HG03108 (cell line): ENCODE measurements around the gene IBTK.
A peak's percentile ranks its signal among the peaks of the same experiment; 100 is the strongest.
"Not testable (repeated sequence)": the region's sequence is repeated elsewhere in the genome, so short reads cannot be mapped to it uniquely, and the experiment has no call there.

ENCODE experiments used
- ATAC-seq: cut with Tn5 transposase; IDR thresholded peaks from one replicate; pipeline ENCODE4 v1.9.1; 2021; ENCODE audit warnings: moderate library complexity; ENCODE audit not compliant: unreplicated experiment

The IBTK gene

DNA sequence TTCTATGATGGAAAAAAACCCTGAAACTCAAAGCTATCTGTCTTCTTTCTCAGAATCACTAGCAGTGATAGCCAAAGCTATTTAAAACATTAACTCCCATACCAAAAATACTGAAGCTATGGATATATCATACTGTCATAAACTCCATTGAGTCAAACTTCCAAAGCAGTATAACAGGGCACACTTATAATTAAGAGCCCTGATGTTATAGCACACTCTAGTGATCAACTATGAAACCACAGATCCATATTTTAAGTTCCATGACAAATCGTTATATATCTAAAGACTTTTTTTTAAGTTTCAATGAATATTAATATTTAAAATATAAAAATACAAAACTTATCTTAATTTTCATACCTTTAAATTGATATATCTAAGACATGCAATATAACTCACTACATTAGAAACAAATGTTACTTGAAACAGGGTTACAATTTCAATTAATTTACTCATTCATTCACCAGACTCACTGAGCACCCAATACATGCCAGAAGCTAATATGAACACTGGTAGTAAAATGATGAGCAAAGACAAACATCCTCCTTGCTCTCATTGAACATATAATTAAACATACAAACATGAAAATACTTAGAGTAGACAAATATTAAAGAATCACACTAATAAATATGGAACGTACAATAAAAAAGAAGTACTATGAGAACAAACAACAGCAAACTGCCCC is 69.3 kb downstream of the IBTK start:
- ATAC-seq, result no peak

DNA sequence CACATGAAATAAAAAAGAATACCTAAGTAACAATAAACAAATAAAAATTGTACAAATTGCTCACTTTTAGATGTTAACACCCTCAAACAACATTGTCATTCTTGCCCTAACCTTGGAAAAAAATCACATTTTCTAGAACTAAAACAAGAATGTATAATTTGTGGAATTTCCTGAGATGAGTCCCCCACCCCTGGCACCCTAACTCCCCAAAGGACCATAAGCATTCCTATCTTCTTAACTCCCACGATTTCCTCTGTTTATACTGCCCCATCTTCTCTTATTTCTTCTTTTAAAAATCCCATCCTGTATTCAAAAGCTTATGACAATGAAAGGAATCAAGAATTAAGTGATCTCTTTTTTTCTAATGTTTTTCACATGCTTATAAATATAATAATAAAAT is 70.9 kb downstream of the IBTK start:
- ATAC-seq, result no peak

DNA sequence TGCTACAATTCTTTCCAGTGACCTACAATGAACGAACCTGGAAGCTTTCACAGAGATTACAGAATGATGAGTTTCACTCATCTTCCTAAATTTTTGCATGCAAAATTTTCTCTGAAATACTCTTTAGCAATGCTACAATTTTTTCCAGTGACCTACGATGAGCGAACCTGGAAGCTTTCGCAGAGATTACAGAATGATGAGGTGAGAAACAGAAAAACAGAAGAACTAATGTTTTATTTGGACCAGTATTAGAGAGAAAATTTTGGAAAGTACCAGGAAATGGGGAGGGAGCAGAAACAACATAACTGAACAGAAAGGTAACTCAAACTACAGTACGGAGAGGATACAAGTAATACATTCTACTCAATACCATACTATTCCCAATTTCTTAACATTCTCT is 75.0 kb downstream of the IBTK start:
- no peak for ATAC-seq

DNA sequence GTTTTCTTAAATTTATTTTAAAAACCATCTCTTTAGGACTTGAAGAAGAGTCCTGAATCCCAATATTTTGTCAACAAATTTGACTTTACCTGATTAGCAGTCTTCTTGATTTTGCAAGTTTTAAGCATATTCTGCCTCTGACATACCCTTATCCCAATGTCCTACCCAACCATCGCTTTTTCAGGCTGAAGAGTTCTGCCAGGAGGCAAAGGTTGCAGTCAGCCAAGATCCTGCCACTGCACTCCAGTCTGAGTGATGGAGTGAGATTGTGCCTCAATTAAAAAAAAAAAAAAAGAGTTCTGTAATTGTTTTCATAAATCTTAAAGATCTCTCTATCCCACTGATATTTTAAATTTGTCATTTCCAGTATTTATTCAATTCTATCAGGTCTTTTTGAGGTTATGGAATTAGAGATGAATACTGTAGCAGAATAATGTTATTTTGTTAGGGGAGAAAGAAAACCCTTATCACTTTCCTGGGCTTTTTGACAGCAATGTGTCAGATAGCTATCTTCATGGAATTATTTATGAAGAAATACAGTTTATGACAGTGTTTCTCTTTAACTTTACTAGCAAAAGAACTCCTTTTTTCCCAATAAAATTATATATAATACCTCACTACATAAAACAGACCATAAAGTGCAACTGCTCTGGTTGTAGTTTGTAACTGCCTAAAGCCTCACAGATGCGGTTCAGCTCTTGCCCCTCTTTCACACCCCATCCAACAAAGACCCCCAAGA is 78.2 kb downstream of the IBTK start:
- ATAC-seq, result no peak

DNA sequence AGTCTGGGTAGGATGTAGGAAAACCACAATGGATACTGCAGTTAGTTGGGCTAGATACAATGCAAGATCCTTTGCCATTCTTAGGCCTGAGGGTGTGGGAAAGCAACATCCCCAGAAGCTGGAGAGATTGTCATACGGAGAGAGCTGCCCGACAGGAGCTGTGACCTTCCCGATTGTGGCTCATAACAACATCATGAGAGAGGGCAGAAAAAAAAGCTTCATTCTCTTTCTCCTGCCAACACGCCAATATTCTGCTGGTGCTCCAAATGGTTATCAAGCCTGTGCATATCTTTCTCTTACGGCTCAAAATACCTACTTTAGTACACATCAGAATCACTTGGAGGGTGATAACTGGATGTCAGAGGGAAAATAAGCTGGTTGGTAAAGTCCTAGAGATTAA is 81.1 kb downstream of the IBTK start:
- no peak for ATAC-seq

DNA sequence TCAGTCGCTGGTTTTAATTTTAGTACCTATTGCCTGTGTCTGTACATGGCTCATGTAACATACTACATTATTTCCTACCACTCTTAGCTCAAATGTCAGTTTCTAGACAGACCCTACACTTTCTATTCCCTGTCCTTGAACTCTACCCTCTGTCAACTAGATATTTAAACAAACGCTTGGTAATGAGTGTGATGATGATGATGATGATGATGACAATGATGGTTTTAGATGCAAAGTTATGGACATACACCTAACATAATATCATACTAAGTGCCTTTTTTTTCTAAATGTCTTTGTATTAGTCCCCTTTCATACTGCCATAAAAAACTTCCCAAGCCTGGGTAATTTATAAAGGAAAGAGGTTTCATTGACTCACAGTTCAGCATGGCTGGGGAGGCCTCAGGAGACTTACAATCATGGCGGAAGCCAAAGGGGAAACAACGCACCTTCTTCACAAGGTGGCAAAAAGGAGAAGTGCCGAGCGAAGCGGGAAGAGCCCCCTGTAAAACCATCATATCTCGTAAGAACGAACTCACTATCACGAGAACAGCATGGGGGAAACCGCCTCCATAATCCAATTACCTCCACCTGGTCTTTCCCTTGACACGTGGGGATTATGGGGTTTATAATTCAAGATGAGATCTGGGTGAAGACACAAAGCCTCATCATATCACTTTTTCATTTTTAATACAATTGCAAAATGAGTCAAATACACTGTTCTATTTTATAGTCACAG is 87.1 kb downstream of the IBTK start:
- ATAC-seq, result no peak

DNA sequence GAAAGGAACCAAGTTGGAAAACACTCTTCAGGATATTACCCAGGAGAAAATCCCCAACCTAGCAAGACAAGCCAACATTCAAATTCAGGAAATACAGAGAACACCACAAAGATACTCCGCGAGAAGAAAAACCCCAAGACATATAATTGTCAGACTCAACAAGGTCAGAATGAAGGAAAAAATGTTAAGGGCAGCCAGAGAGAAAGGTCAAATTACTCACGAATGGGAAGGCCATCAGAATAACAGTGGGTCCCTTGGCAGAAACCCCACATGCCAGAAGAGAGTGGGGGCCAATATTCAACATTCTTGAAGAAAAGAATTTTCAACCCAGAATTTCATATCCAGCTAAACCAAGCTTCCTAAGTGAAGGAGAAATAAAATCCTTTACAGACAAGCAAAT is 94.8 kb downstream of the IBTK start:
- ATAC-seq, result not testable (repeated sequence)

DNA sequence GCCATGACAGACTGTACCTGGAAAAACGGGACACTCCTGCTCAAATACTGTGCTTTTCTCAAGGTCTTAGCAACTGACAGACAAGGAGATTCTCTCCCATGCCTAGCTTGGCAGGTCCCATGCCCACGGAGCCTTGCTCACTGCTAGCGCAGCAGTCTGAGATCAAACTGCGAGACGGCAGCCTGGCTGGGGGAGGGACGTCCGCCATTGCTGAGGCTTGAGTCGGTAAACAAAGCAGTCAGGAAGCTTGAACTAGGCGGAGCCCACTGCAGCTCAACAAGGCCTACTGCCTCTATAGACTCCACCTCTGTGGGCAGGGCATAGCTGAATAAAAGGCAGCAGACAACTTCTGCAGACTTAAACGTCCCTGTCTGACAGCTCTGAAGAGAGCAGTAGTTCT is 96.4 kb downstream of the IBTK start:
- not testable (repeated sequence) for ATAC-seq

DNA sequence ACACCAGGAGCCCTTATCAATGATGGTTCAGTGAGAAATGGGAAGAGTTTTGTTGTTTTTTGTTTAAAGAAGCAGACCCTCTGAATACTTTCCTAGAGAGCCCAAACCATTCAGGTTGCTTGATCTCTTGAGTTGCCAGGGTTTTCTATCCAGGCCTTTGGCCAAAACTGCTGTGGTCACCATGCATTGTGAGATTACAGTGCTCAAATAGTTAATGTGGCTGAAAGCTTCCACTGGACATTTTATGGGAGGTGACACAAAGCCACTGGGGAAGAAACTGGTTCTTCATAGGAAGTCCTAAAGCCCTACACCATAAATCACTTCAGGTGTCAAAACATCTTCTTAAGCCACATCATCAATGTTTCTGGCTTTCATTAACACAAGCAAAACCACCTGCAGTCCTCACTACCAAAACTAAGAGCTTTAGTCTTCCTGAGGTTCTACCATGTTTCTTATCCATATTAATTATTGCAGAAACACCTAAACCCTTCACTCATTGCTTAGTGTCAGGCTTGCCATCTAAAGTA is 101.6 kb downstream of the IBTK start:
- no peak for ATAC-seq

DNA sequence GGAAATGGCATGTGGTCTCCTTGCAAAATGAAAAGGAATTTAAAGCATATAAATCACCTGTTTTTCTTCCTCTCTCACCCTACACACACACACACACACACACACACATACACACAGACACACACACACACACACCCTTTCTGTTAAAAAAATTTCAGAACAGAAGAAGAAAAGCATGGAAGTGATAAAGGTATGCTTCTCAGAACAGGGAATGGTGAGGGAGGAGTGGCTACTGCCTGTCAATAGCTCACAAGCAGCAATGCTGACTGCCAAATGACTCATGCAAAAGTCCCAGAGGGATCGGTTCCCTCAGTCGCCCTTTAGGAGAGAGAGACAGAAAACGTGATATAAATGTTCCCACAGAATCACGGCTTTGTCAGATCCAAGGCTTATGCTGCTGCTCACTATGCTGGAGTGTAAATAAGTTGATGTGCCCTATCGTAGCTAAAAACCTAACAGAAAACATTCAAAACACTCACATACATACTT is 102.6 kb downstream of the IBTK start:
- ATAC-seq, result no peak

DNA sequence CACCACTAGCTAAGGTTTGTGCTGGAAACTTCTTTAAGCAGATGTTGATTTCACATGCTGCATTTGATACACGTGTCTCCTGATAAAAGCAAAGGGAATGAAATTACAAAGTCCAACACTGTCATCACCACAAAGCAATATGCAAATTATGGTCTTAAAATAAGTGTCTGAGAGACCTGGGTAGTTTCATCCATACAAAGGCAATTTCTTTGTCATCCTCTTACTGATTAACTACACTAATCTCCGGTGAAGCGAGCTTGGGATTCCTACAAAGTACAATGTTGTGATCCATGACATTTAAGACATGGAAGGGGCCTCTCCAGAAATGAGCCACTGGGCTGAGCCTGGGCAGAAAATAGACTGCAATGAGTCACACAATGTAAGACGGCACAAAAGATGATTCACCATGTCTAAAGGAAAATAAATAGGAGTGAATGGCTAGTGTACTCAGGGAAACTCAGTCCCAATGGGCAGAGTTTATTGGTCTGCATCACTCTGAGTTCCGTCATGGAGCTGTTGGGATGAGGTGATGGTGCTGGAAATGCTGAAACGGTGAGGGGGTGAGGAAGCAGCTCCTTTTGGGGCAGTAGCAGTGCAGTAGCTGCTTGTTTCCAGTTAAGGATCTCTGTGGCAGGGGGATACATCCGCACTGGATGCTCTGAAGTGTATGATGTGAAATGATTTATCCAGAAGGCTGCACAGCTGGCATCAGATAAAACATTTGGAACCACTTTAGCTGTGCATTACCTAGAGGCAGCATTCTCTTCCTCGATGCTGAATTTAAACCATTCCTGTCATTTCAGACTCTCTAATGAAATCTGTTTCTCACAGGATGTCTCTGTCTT is 103.3 kb downstream of the IBTK start:
- peak; percentile 79 for ATAC-seq

DNA sequence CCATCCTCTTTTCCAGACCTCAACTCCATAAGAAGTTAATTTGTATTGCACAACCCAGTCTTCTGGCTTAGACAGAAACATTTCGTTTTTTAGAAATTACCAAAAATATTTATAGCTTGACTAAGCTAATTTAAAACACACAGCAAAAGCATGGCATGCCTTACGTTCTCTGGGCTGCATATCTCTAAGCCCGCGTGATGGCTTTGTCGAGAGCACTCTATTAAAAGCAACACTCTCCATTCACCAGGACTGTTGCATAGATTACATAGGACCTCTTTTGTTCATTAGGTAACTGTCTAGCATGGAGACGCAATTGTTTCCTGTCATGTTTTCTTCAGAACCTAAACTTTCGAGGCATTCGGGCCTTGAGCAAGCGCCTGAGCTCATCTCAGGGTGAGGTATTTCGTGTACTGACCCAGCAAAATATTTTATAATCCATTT is 104.5 kb downstream of the IBTK start:
- ATAC-seq, result no peak

DNA sequence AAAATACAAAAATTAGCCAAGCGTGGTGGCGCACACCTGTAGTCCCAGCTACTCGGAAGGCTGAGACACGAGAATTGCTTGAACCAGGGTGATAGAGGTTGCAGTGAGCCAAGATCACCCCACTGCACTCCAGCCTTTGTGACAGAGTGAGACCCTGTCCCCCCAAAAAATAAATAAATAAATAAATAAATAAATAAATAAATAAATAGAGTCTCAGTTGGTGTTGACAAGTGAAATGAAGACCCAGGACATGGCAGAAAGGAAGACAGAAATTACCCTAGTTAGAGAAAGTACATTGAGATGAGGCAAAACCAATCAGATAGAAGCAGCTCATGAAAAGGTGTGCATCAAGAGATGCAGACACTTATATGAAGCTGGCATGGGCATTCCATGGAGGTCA is 105.0 kb downstream of the IBTK start:
- ATAC-seq, result no peak

DNA sequence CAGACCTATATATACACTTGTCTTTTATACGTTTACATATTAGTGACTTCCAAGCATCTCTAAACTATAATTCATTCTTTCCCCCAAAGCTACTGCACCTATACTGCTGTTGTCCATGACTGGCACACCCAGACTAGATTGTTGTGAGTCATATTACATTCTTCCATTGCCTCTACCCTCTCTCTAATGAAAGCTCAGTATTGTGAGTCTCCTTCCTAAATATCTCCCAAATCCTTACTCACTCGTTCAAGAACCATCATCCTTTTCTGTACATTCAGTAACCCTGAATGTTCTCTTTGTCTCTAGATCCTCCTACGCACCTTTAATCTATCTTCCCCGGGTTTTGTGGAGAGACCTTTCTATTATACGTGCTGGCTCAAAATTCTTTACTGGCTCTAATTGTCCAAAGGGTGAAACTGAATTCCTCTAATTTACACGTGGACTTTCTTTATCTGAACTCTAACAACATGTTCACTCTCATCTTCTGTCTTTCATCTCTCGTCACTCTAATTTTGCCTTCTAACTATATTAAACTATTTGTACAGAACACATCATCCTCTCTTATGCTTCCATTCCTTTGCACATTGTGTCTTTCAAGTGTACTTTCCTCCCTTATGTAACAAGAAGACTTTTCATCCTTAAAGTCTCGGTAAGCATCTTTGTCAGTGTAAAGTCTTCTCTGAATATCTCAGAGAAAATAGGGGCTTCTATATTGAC is 109.3 kb downstream of the IBTK start:
- ATAC-seq, result no peak

DNA sequence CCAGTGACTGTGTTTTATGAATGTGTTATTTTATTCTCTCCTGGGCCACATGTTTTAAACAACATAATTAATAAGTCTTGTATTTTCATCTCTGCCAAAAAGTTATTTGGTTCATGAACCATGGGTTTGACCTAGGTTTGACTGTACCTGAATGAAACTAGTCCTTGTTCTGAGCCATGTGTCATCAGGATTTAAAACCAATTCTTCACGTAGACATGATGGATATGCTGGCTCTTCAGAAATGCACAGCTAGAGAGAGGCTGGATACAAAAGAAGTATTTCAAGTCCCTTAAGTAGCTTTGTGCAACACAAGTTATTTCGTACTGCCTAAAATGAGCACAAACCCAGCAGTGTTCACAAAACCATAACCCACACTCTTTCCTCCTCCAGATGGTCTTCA is 116.1 kb downstream of the IBTK start:
- no peak for ATAC-seq

DNA sequence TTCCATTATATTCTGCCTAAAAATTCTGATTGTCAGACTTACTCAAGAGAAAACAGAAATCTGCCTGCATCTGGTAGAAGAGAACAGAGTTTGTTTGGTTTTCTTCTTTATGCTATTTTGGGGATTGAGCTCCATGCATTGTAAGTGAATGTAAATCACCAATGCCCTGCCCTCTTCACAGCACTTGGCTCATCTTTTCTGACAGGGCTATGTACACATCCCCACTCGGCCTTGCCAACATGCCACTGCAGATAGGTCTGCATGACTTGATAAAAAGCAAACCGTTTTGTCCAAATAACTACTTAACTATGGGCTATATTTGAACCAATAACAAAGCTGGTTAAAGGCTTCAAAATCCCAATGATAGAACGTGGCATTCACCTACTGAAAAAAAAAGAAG is 117.7 kb downstream of the IBTK start:
- ATAC-seq, result no peak

DNA sequence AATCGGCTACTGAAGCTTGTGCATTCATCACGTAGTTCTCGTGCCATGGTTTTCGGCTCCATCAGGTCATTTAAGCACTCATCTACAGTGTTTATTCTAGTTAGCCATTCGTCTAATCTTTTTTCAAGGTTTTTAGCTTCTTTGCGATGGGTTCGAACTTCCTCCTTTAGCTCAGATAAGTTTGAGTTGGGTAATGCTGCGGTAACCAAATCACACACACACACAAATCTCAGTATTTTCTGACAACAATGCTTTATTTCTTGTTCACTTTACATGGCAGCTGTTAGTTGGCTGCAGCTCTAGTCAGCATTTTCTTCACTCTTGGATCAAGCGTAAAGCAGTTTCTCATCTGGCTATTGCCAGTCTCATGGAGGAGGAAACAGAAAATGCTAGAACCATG is 118.6 kb downstream of the IBTK start:
- not testable (repeated sequence) for ATAC-seq

DNA sequence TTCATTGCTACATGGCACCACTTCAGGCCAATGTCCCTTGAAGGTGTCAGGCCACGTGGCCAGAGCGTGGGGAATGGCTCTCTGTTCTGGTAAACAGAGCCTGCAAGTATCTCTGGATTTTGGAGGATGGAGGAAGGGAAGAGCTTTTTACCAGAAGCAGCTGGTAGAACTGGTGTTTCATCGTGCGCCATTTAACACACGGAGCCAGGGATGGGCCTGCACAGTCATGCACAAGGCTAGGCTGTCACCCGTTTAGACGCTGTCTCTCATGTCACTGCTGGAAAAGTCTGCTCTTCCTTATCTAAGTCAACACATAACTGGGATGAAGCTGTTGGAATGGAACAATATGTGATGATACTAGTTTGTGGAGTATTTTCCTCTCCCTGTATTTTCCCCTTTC is 123.9 kb downstream of the IBTK start:
- ATAC-seq, result no peak
